OCI-LY3 (cell line): ENCODE results near the gene CBFA2T2.

Source experiments
- H2AFZ ChIP-seq: fragments of 200-600, 300-600 bp; shearing (Covaris generic); 2 replicates; pipeline ENCODE4 v1.6.0; 2014; ENCODE audit warnings: antibody characterized with exemption, low read depth, low read length
- H3K27ac ChIP-seq: fragments of 200-600, 300-600 bp; sonication (generic); 2 replicates; pipeline ENCODE4 v1.5.1; 2014; ENCODE audit warnings: mild to moderate bottlenecking, low read length, moderate library complexity, mixed read lengths
- H3K27me3 ChIP-seq: fragments of 200-600, 300-600 bp; sonication (generic); 2 replicates; pipeline ENCODE4 v1.6.1; 2014; ENCODE audit warnings: low read depth, low read length, mixed read lengths
- H3K36me3 ChIP-seq: fragments of 200-600, 300-600 bp; sonication (generic); replicated peaks from 2 replicates; pipeline ENCODE3; 2014; ENCODE audit warnings: low read depth, low read length, mixed read lengths
- H3K4me1 ChIP-seq: fragments of 300-600, 200-600 bp; sonication (generic); 2 replicates; pipeline ENCODE4 v1.6.1; 2014; ENCODE audit warnings: low read length, mixed read lengths
- H3K4me2 ChIP-seq: fragments of 200-600, 300-600 bp; sonication (generic); 2 replicates; pipeline ENCODE4 v1.6.1; 2014; ENCODE audit warnings: low read length, mixed read lengths
- H3K4me3 ChIP-seq: fragments of 300-600, 200-600 bp; sonication (generic); 2 replicates; pipeline ENCODE4 v1.5.1; 2014; ENCODE audit warnings: antibody characterized with exemption, mild to moderate bottlenecking, low read length, moderate library complexity
- H3K79me2 ChIP-seq: fragments of 300-600, 200-600 bp; shearing (Covaris generic); 2 replicates; pipeline ENCODE4 v1.6.1; 2014; ENCODE audit warnings: mild to moderate bottlenecking, low read length, mixed read lengths
- H3K9ac ChIP-seq: fragments of 300-600, 200-600 bp; shearing (Covaris generic); 2 replicates; pipeline ENCODE4 v1.6.0; 2014; ENCODE audit warnings: mild to moderate bottlenecking, low read length, moderate library complexity
- H3K9me3 ChIP-seq: fragments of 200-600, 300-600 bp; shearing (Covaris generic); 2 replicates; pipeline ENCODE4 v1.6.1; 2014; ENCODE audit warnings: low read length, mixed read lengths; ENCODE audit not compliant: insufficient read depth
- H4K20me1 ChIP-seq: fragments of 200-600, 300-600 bp; sonication (generic); 2 replicates; pipeline ENCODE4 v1.6.1; 2016; ENCODE audit warnings: low read length, mixed read lengths; ENCODE audit not compliant: insufficient read depth
- EZH2phosphoT487 ChIP-seq: fragments of 200-600 bp; shearing (Covaris generic); IDR thresholded peaks from 2 replicates; pipeline ENCODE4 v1.6.1; 2018; ENCODE audit warnings: antibody characterized with exemption, mixed run types, low read depth
- TF ChIP-seq, protein P1 (sequence below): fragments of 200-600, 300-600 bp; sonication (generic); IDR thresholded peaks from 2 replicates; pipeline ENCODE4 v1.5.1; 2014; ENCODE audit warnings: antibody characterized with exemption, low read length, low read depth

The CBFA2T2 gene

DNA sequence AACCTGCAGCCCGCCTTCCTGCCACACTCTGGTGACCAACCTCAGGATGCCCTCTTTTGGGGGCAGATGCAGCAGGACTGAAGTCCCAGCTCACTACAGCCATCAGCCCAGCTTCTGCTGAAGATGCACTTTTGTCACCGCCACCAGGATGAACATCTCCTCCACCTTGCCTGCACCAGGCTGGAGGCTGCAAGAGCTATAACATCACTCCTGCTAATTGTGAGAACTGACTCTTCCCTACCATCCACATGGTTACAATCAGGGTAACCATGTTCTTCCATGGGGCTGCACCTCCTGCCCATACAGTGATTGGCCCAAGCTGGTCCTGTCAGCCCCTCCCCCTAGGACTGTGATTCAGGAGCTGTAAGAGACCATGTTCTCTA, 174.9 kb downstream of the CBFA2T2 start:
- Histone ChIP-seq H4K20me1 (no peaks in the 10 kb centered on the region), H3K79me2 (no peaks in the 10 kb centered on the region), H3K4me3 (peak overlapping the region; percentile 84), H3K36me3 (peaks cover 6% of the 10 kb centered on the region), H3K4me2 (0 out of 2 replicates have a peak overlapping the region, but pooled peaks have one; percentile 93), H3K9me3 (no peaks in the 10 kb centered on the region), H3K9ac (no peak overlapping the region), H3K27me3 (no peaks in the 10 kb centered on the region), H2AFZ (no peak overlapping the region), H3K27ac (no peak overlapping the region), H3K4me1 (peaks cover 35% of the 10 kb centered on the region)
- no peak for TF ChIP-seq EZH2phosphoT487

DNA sequence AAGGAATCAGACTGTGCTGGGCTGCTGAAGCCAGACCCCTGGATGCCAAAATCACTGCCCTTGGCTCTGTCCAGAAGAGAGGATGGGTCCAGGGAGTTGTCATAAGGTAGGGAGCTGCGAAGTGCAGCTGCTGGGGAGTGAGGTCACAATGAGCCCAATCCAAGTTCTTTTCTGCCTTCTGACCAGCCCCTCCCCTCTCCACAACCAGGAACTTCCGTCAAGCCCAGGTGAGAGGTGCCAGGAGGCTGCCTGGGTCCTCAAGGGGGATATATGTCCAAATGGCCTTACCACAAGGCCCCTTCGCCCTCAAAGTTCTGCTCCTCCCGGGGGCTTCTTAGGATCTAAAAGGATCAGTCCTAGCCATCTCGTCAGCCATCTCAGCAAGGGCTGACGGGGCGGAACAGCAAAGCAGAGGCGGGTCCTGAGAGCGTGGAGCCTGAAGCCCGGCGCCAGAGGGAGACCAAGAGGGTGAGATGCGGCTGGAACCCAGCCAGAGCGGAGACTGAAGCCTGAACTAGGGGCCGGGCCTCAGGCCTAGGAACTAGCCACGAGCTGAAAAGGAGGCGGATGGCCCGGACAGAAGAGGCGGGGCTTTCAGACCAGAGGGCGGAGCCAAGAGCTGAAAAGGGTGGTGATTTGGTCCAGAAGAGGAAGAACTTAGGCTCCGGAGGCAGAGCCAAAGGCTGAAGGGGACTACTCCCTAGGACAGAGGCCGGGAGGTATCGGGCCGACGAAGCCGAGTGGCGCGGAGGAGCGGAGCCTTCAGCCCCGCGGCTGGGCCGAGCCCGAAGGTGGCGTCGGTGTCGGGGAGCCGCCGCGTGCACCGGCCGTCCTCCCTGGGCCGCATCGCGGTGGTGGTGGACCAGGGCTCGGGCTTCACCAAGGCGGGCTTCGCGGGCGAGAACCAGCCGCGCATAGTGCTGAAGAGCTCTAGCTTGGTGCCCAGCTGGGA, 176.7 kb downstream of the CBFA2T2 start, which contains the start of gene ACTL10:
Gene ACTL10 (plus strand): TSS at position 651 of the 952 bp plus-strand sequence. CDS start 555 bp downstream, outside the sequence.
- H3K36me3 ChIP-seq, result peaks cover 6% of the 10 kb centered on the region
- no peaks in the 10 kb centered on the region for H3K79me2 ChIP-seq
- H4K20me1 ChIP-seq, result no peaks in the 10 kb centered on the region
- no peaks in the 10 kb centered on the region for H3K9me3 ChIP-seq
- H3K4me2 ChIP-seq, result peak within 1 kb of the TSS; percentile 68
- peak within 1 kb of the TSS; percentile 82 for H3K4me3 ChIP-seq
- no peaks in the 10 kb centered on the region for H3K27me3 ChIP-seq
- H3K27ac ChIP-seq, result peak within 1 kb of the TSS; percentile 30
- H3K4me1 ChIP-seq, result peaks cover 35% of the 10 kb centered on the region
- no peak for TF ChIP-seq EZH2phosphoT487
- peak within 1 kb of the TSS; percentile 65 for H3K9ac ChIP-seq
- peak within 1 kb of the TSS; percentile 71 for H2AFZ ChIP-seq

DNA sequence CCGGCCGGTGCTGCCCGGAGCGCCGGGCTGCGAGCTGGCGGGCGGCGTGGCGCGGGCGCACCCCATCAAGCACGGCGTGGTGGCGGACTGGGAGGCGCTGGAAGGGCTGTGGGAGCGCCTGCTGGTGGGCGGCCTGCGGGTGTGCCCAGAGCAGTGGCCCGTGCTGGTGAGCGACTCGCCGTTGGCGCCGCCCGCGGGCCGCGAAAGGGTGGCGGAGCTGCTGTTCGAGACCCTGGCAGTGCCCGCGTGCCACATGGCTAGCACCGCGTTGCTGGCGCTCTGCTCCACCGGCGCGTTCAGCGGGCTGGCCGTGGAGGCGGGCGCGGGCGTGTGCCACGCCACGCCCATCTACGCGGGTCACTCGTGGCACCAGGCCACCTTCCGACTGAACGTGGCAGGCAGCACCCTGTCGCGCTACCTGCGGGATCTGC, 177.4 kb downstream of the CBFA2T2 start:
- no peaks in the 10 kb centered on the region for H3K27me3 ChIP-seq
- H2AFZ ChIP-seq, result peak overlapping the region; percentile 71; the same call in 1 of the 2 replicates
- peak overlapping the region; percentile 65 for H3K9ac ChIP-seq
- H3K4me2 ChIP-seq, result peak overlapping the region; percentile 68
- peak overlapping the region; percentile 4; the same call in 1 of the 2 replicates for H3K27ac ChIP-seq
- H3K4me3 ChIP-seq, result peak overlapping the region; percentile 82
- no peaks in the 10 kb centered on the region for H3K9me3 ChIP-seq
- peaks cover 34% of the 10 kb centered on the region for H3K4me1 ChIP-seq
- no peaks in the 10 kb centered on the region for H4K20me1 ChIP-seq
- H3K36me3 ChIP-seq, result peaks cover 6% of the 10 kb centered on the region
- TF ChIP-seq EZH2phosphoT487, result no peak
- H3K79me2 ChIP-seq, result no peaks in the 10 kb centered on the region

DNA sequence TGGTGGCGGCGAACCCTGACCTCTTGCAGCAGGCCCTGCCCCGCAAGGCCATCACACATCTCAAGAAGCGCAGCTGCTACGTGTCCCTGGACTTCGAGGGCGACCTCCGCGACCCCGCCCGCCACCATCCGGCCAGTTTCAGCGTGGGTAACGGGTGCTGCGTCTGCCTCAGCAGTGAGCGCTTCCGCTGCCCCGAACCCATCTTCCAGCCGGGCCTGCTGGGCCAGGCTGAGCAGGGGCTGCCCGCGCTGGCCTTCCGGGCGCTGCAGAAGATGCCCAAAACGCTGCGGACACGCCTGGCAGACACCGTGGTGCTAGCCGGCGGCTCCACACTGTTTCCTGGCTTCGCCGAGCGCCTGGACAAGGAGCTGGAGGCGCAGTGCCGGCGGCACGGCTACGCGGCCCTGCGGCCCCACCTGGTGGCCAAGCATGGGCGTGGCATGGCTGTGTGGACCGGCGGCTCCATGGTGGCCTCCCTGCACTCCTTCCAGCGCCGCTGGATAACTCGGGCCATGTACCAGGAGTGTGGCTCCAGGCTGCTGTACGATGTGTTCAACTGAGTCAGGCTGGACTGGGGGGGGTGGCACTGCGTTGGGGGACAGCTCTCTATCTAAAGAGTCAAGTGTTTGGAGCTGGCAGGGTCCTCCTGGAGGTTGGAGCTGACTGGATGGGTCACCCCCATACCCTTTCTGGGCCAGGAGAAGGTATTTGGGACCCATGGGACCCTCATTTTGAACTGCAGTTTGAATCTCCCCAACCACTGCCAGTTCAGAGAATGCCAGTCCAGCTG, 178.0 kb downstream of the CBFA2T2 start:
- Histone ChIP-seq H3K79me2 (no peaks in the 10 kb centered on the region), H4K20me1 (no peaks in the 10 kb centered on the region), H3K4me1 (peaks cover 28% of the 10 kb centered on the region), H3K27ac (no peak overlapping the region), H3K4me3 (peak overlapping the region; percentile 82), H3K9ac (peak overlapping the region; percentile 65), H3K27me3 (no peaks in the 10 kb centered on the region), H2AFZ (peak overlapping the region; percentile 41; the same call in 1 of the 2 replicates), H3K9me3 (no peaks in the 10 kb centered on the region), H3K36me3 (peaks cover 6% of the 10 kb centered on the region), H3K4me2 (peak overlapping the region; percentile 68)
- TF ChIP-seq, protein P1, sequence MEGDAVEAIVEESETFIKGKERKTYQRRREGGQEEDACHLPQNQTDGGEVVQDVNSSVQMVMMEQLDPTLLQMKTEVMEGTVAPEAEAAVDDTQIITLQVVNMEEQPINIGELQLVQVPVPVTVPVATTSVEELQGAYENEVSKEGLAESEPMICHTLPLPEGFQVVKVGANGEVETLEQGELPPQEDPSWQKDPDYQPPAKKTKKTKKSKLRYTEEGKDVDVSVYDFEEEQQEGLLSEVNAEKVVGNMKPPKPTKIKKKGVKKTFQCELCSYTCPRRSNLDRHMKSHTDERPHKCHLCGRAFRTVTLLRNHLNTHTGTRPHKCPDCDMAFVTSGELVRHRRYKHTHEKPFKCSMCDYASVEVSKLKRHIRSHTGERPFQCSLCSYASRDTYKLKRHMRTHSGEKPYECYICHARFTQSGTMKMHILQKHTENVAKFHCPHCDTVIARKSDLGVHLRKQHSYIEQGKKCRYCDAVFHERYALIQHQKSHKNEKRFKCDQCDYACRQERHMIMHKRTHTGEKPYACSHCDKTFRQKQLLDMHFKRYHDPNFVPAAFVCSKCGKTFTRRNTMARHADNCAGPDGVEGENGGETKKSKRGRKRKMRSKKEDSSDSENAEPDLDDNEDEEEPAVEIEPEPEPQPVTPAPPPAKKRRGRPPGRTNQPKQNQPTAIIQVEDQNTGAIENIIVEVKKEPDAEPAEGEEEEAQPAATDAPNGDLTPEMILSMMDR, result peak; percentile 90
- TF ChIP-seq EZH2phosphoT487, result no peak

DNA sequence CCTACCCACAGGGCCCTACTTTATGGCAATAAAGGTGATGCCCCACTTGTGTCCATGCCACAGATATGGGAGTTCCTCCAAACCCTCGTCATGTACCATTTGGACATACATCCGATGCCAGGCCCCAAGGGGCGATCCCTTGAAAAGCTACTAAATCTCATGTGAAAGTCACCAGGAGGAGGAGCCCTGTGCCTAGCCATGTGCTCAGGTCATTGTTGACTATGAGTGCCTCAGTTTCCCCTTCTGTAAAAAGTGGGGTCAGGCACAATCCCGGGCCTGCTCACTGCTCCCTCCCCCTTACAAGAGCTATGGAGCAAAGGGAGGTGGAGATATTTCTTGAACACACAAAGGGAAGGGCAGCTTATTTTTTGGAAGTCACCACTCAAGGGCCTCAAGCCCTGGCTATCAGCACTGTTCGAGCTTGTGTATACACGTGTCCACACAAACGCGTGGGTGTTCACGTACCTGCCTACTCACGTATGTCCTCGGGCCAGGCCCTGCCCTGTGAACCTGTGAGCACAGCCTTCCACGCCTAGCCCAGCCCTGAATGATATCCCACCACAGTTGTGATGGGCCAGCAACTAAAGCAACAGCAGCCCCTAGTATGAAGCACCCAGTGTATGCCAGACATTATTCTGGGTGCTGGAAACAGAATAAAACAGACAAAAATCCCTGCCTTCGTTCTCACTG, 178.7 kb downstream of the CBFA2T2 start:
- Histone ChIP-seq H3K4me2 (peak overlapping the region; percentile 68), H3K4me1 (peaks cover 32% of the 10 kb centered on the region), H3K9ac (no peak overlapping the region), H4K20me1 (no peaks in the 10 kb centered on the region), H3K36me3 (peaks cover 6% of the 10 kb centered on the region), H2AFZ (no peak overlapping the region), H3K27ac (no peak overlapping the region), H3K79me2 (no peaks in the 10 kb centered on the region), H3K9me3 (no peaks in the 10 kb centered on the region), H3K4me3 (peak overlapping the region; percentile 82; the same call in 1 of the 2 replicates), H3K27me3 (no peaks in the 10 kb centered on the region)
- no peak for TF ChIP-seq EZH2phosphoT487
- TF ChIP-seq, protein P1, result no peak
